ENCODE data around the gene HIBADH.

DNA sequence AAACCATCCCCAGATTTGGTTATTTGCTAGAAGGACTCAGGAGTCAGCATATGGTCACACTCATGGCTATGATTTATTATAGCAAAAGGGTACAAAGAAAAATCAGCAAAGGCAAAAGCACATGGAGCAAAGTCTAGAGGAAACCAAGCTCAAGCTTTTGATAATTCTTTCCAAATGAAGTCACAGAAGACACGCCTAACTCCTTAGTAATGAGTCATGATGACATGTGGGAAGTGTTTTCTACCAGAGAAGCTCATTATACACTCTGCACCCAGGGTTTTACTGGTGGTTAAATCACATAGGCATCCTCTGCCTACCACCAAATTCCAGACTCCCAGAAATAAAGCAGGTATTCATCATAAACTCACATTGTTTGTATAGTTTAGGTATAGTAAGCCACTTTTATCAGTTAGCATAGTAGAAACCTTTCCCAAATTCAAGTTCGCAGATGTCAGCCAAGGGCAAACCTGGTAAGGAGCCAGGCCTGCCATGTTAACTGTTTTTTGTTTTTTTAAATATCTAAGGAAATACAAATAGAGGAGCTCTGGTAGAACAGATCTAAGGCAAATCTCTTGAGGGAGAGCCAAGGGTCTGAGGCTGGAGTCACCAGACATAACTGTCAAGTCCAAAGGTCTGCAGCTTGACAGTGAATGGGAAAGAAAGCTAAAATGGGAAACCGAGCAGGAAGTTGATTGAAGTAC is 15.4 kb upstream of the HIBADH start:
- TF ChIP-seq POLR2A (IDR thresholded peaks at IDR 0.05; ENCODE audit: low read depth, low read length) (no peak), TAF1 (IDR thresholded peaks at IDR 0.05; ENCODE audit: borderline replicate concordance, low read depth, low read length) (no peak)

Data from GM12892 (cell line).